Fibroblast of skin of right quadriceps (primary cell): Measurements from ENCODE around the gene TCEA3.

Experiments used
- DNase-seq: peaks from one replicate; pipeline ENCODE4 v3.0.0-alpha.2; 2013

Gene TCEA3

GRCh38 chr1:23419180-23419579 lies 5.4 kb downstream of the TCEA3 start:
- DNase-seq: no peak

- DNase-seq: peak; percentile 51
Observed at GRCh38 chr1:23417570-23417969, 7.0 kb downstream of the TCEA3 start.

GRCh38 chr1:23416964-23417363 lies 7.6 kb downstream of the TCEA3 start:
- no peak for DNase-seq

GRCh38 chr1:23408797-23409290 lies 15.7 kb downstream of the TCEA3 start:
- no peak for DNase-seq

GRCh38 chr1:23407016-23407630 lies 17.4 kb downstream of the TCEA3 start:
- no peak for DNase-seq

GRCh38 chr1:23405946-23406345 lies 18.6 kb downstream of the TCEA3 start:
- no peak for DNase-seq

- DNase-seq: peak; percentile 92
Observed at GRCh38 chr1:23403735-23404486, 20.6 kb downstream of the TCEA3 start.

- DNase-seq: no peak
Observed at GRCh38 chr1:23403355-23403734, 21.2 kb downstream of the TCEA3 start.

- DNase-seq: peak; percentile 77
Observed at GRCh38 chr1:23403038-23403336, 21.6 kb downstream of the TCEA3 start.

- DNase-seq: no peak
Observed at GRCh38 chr1:23402286-23403037, 22.1 kb downstream of the TCEA3 start.

- DNase-seq: no peak
Observed at GRCh38 chr1:23401313-23401712, 23.2 kb downstream of the TCEA3 start.

GRCh38 chr1:23400324-23401114 lies 24.0 kb downstream of the TCEA3 start:
- peak; percentile 51 for DNase-seq

- no peak for DNase-seq
Observed at GRCh38 chr1:23399229-23399628, 25.3 kb downstream of the TCEA3 start.

- DNase-seq: no peak
Observed at GRCh38 chr1:23397908-23398307, 26.6 kb downstream of the TCEA3 start.

GRCh38 chr1:23396380-23396779 lies 28.2 kb downstream of the TCEA3 start:
- no peak for DNase-seq

- DNase-seq: no peak
Observed at GRCh38 chr1:23395849-23396248, 28.7 kb downstream of the TCEA3 start.

GRCh38 chr1:23395154-23395724 lies 29.3 kb downstream of the TCEA3 start:
- no peak for DNase-seq

- peak; percentile 89 for DNase-seq
Observed at GRCh38 chr1:23394684-23395083, 29.9 kb downstream of the TCEA3 start.

- peak; percentile 93 for DNase-seq
Observed at GRCh38 chr1:23394181-23394580, 30.4 kb downstream of the TCEA3 start.

- DNase-seq: peak; percentile 68
Observed at GRCh38 chr1:23393706-23394105, 30.8 kb downstream of the TCEA3 start.

- DNase-seq: no peak
Observed at GRCh38 chr1:23392125-23392855, 32.3 kb downstream of the TCEA3 start.

GRCh38 chr1:23389837-23390321 lies 34.7 kb downstream of the TCEA3 start:
- DNase-seq: no peak
